K562 (cell line): ENCODE measurements around the gene PGGHG. TPM values are rescaled to one million over a fixed set of nuclear protein-coding genes. Genes with fewer than 3 reads are reported as not detected.

ENCODE experiments used
- ATAC-seq: fragments of 200-7000 bp; cut with Tn5 transposase; 3 replicates; pipeline ENCODE4 v1.9.1; 2020; ENCODE audit warnings: moderate library complexity
- BruUV-seq: library from RNA; stranded (reverse); fragments of 400-500 nt; replicated peaks from 2 replicates; lab custom pipeline; 2021; lab: Mats Ljungman, UMichigan
- CTCF ChIA-PET: fragments of 300-600 bp; formaldehyde crosslinking; extraction: SDS; loops from one replicate; lab custom pipeline; 2021; ENCODE audit warnings: low intra/inter-chr PET ratio; lab: Yijun Ruan, JAX
- POLR2A ChIA-PET: fragments of 300-600, 350-650 bp; sonication (Branson Sonifier 250); formaldehyde crosslinking; extraction: SDS; loops from one replicate; lab custom pipeline; 2021; ENCODE audit warnings: antibody characterized with exemption, inconsistent platforms; lab: Yijun Ruan, JAX
- DNase-seq, 4 experiments: peaks; one replicate each; pipeline versions ENCODE4 v3.0.0 to v3.0.0-alpha.2; 2011 to 2018; ENCODE audit warnings: low spot score in 3 of 4, mixed read lengths in 3 of 4; ENCODE audit errors: extremely low read depth in 1 of 4
- FAIRE-seq: peaks from 2 replicates; lab custom pipeline; 2011; peaks lifted over from hg19 to GRCh38; lab: Jason Lieb, UNC
- H2AFZ ChIP-seq: 2 replicates; pipeline ENCODE4 v1.6.0; 2011; ENCODE audit warnings: low read depth, low read length, control low read depth, inconsistent platforms
- H3K27ac ChIP-seq: fragments of 200-600 bp; 3 replicates; pipeline ENCODE4 v1.8.0; 2011; ENCODE audit warnings: low read depth, mild to moderate bottlenecking, control low read depth, inconsistent platforms, low read length, moderate library complexity, mixed read lengths; ENCODE audit errors: extremely low read depth
- H3K27me3 ChIP-seq, 2 experiments: fragments of 300-600 bp in 1 of 2; 2 replicates in 1 of 2; 3 replicates in 1 of 2; pipeline versions ENCODE4 v1.6.0 to v1.8.0; 2011; ENCODE audit warnings: inconsistent platforms in 2 of 2, low read length in 2 of 2, mild to moderate bottlenecking in 1 of 2, mixed read lengths in 1 of 2, moderate library complexity in 1 of 2; ENCODE audit not compliant: control insufficient read depth in 2 of 2, insufficient read depth in 2 of 2
- H3K36me3 ChIP-seq: fragments of 300-600 bp; 3 replicates; pipeline ENCODE4 v1.8.0; 2011; ENCODE audit warnings: mild to moderate bottlenecking, low read length, inconsistent platforms; ENCODE audit not compliant: control insufficient read depth, insufficient read depth
- H3K4me1 ChIP-seq, 2 experiments: fragments of 200-600 bp in 1 of 2; replicated peaks in 1 of 2; 2 replicates in 1 of 2; 3 replicates in 1 of 2; pipeline versions ENCODE4 v1.5.1 to v1.8.0; 2011; ENCODE audit warnings: inconsistent platforms in 2 of 2, low read length in 2 of 2, mild to moderate bottlenecking in 1 of 2, mixed read lengths in 1 of 2, moderate library complexity in 1 of 2; ENCODE audit not compliant: control insufficient read depth in 2 of 2, insufficient read depth in 2 of 2
- H3K4me2 ChIP-seq: 2 replicates; pipeline ENCODE4 v1.6.1; 2011; ENCODE audit warnings: low read length, control low read depth, inconsistent platforms, mixed read lengths; ENCODE audit not compliant: insufficient read depth
- H3K4me3 ChIP-seq: fragments of 200-600 bp; sonication (generic), shearing (Covaris generic); 2 replicates; pipeline ENCODE4 v1.5.1; 2016; ENCODE audit warnings: control low read depth, inconsistent platforms
- H3K79me2 ChIP-seq: fragments of 200-600 bp; 3 replicates; pipeline ENCODE4 v1.8.0; 2011; ENCODE audit warnings: low read length, inconsistent platforms; ENCODE audit not compliant: control insufficient read depth, insufficient read depth
- H3K9ac ChIP-seq, 2 experiments: 2 replicates each; pipeline versions ENCODE4 v1.6.0 to v1.6.1; 2011; ENCODE audit warnings: low read depth in 2 of 2, low read length in 2 of 2, control low read depth in 1 of 2, inconsistent platforms in 1 of 2, mild to moderate bottlenecking in 1 of 2, mixed read lengths in 1 of 2; ENCODE audit not compliant: insufficient read depth in 1 of 2
- H3K9me1 ChIP-seq: one replicate; pipeline ENCODE4 v1.6.0; 2011; ENCODE audit warnings: inconsistent platforms, mild to moderate bottlenecking, low read length, moderate library complexity; ENCODE audit not compliant: control insufficient read depth, insufficient read depth
- H3K9me3 ChIP-seq: replicated peaks from 2 replicates; pipeline ENCODE4 v1.5.1; 2011; ENCODE audit warnings: low read depth, low read length, inconsistent platforms; ENCODE audit not compliant: control insufficient read depth, insufficient read depth
- H4K20me1 ChIP-seq: replicated peaks from 2 replicates; pipeline ENCODE4 v1.6.1; 2011; ENCODE audit warnings: low read length, inconsistent platforms, mixed read lengths; ENCODE audit not compliant: control insufficient read depth, insufficient read depth
- ZNF174 ChIP-seq: fragments of 250-450 bp; sonication (Bioruptor Pico); IDR thresholded peaks from 2 replicates; pipeline ENCODE4 v1.4.0; 2020; ENCODE audit warnings: mild to moderate bottlenecking
- WGBS: fragments of 100-300 bp; shearing (Covaris generic); methylation state at CpG from one replicate; pipeline ENCODE4 v1.1.6; 2016; ENCODE audit warnings: low coverage, mixed read lengths; ENCODE audit not compliant: insufficient coverage; ENCODE audit errors: missing lambda C conversion rate; 5-methylcytosine and 5-hydroxymethylcytosine counted together
- in situ Hi-C: fragments of 300-500 bp; cut with MboI; formaldehyde crosslinking; loops from 4 replicates; pipeline ENCODE4 v1.15.0; 2018; ENCODE audit warnings: inconsistent platforms, mixed read lengths
- intact Hi-C: fragments of 100-400 bp; cut with micrococcal nuclease; formaldehyde crosslinking; loops from 2 replicates; pipeline ENCODE4 v1.14.2; 2022
- polyA plus RNA-seq, 8 experiments: library from polyadenylated mRNA; depleted of rRNA in 4 of 8; stranded (reverse) in 5 of 8; unstranded in 3 of 8; fragments of >200 nt; fragmentation: Nextera tagmentation in 2 of 8; fragmentation: Illumina TruSeq in 1 of 8; extraction: Ambion mirVana in 2 of 8; extraction: Trizol in 1 of 8; gene quantifications; 2 replicates each; pipeline versions ENCODE4 v1.2.1 to v1.2.3, GENCODE V29; 2011 to 2014; ENCODE audit warnings: inconsistent platforms in 1 of 8, missing spikeins in 1 of 8
- total RNA-seq, 7 experiments: library from RNA; depleted of rRNA in 6 of 7; stranded (reverse); fragments of >200 nt in 6 of 7; fragmentation: Illumina TruSeq in 2 of 7; extraction: Trizol in 2 of 7; gene quantifications; 2 replicates each; pipeline versions ENCODE4 v1.2.1 to v1.2.3, GENCODE V29; 2011 to 2021; ENCODE audit warnings: low replicate concordance in 1 of 7
- TF ChIP-seq, protein P1 (sequence below): fragments of 250-450 bp; sonication (Bioruptor Pico); IDR thresholded peaks from 2 replicates; pipeline ENCODE4 v1.8.0; 2022; ENCODE audit warnings: inconsistent platforms

Gene PGGHG
- total and polyA plus RNA-seq, 9 of the 15 experiments (the other 6 are each of a cell fraction or from before 2014, with no cell fraction given), result 0.38 to 85.1 (median 18.1) TPM

DNA sequence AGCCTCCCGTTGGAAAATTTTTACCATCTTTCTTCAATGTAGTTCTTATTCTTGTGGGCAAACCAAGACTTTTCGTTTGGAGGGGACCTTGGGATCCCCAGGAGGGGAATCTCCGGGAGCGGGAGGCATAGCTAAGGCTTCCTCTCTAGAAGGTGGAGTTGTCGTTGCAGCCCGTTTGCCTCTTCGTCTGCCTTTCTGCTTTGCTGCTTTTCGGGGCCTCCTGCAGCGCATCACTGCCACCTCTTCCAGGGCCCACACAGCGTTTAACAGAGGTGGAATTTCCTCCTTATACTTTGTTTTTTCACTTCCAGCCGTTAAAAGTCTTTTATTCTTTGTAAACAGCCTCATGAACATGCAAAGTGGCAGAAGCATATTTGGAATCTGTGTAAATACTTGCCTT, 35.2 kb downstream of the PGGHG start:
- H3K4me3 ChIP-seq, result peak overlapping the region; percentile 28; the same call in 1 of the 2 replicates
- POLR2A ChIA-PET, result interaction anchor here (0.6 to 1.5 kb wide), 5 partner anchors 7 to 137 kb away, joined by 3 to 7 read pairs (median 3); no protein-coding TSS in a partner anchor

More for the DNA sequence above, 35.2 kb downstream of the PGGHG start:
- TF ChIP-seq, protein P1, sequence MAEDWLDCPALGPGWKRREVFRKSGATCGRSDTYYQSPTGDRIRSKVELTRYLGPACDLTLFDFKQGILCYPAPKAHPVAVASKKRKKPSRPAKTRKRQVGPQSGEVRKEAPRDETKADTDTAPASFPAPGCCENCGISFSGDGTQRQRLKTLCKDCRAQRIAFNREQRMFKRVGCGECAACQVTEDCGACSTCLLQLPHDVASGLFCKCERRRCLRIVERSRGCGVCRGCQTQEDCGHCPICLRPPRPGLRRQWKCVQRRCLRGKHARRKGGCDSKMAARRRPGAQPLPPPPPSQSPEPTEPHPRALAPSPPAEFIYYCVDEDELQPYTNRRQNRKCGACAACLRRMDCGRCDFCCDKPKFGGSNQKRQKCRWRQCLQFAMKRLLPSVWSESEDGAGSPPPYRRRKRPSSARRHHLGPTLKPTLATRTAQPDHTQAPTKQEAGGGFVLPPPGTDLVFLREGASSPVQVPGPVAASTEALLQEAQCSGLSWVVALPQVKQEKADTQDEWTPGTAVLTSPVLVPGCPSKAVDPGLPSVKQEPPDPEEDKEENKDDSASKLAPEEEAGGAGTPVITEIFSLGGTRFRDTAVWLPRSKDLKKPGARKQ (CRISPR knock-in tag), result 0 out of 2 replicates have a peak, but pooled peaks have one; percentile 36
- TF ChIP-seq ZNF174 (CRISPR knock-in tag), result no peak
- no peak for ATAC-seq
- peak overlapping the region; percentile 77 for H3K27ac ChIP-seq
- BruUV-seq, result no TSS peak
- no peaks in the 10 kb centered on the region for H3K36me3 ChIP-seq
- no peaks in the 10 kb centered on the region for H3K9me1 ChIP-seq
- 34% methylated on average over 10 of the region's 11 CpGs for WGBS
- CTCF ChIA-PET, result no interaction called here
- intact Hi-C loops (no loop called here), in situ Hi-C loops (no loop called here)
- H2AFZ ChIP-seq, result peak overlapping the region; percentile 86
- no peak for FAIRE-seq
- H3K9ac ChIP-seq, result peak overlapping the region; percentile 61 to 74; a peak in 3 of 4 replicates
- peaks cover 41 to 62% of the 10 kb centered on the region in 2 experiments for H3K4me1 ChIP-seq
- peak overlapping the region; percentile 77 for H3K4me2 ChIP-seq
- peaks cover 45% of the 10 kb centered on the region for H3K79me2 ChIP-seq
- DNase-seq, result peak in 1 of 4 experiments; percentile 49
- no peaks in the 10 kb centered on the region for H3K9me3 ChIP-seq
- no peaks in the 10 kb centered on the region for H3K27me3 ChIP-seq
- H4K20me1 ChIP-seq, result no peaks in the 10 kb centered on the region
